Brain microvascular endothelial cell (primary cell): Measurements from ENCODE around the gene CAMTA1.

Experiments
- DNase-seq: peaks from one replicate; pipeline ENCODE4 v3.0.0-alpha.2; 2020
- H3K27ac ChIP-seq: fragments of 250-450 bp; sonication (Bioruptor Pico); 2 replicates; pipeline ENCODE4 v1.5.1; 2020; ENCODE audit warnings: mild to moderate bottlenecking, moderate library complexity
- H3K27me3 ChIP-seq: fragments of 250-450 bp; sonication (Bioruptor Pico); replicated peaks from 2 replicates; pipeline ENCODE4 v1.5.1; 2020; ENCODE audit warnings: mild to moderate bottlenecking
- H3K36me3 ChIP-seq: fragments of 250-450 bp; sonication (Bioruptor Pico); replicated peaks from 2 replicates; pipeline ENCODE4 v1.5.1; 2020; ENCODE audit warnings: mild to moderate bottlenecking
- H3K4me3 ChIP-seq: 2 replicates; pipeline ENCODE4 v1.5.1; 2011; ENCODE audit warnings: low read depth, mild to moderate bottlenecking, control low read depth, low read length, moderate library complexity
- in situ Hi-C: cut with HindIII; loops from 2 replicates; pipeline ENCODE4 v1.10.0; 2017; ENCODE audit warnings: low sequenced_read_pairs, low pct_ligation_motif_present
- TF ChIP-seq, protein P1 (sequence below): IDR thresholded peaks from 2 replicates; pipeline ENCODE4 v1.5.1; 2011; ENCODE audit warnings: low read depth, mild to moderate bottlenecking, moderate library complexity, low read length, control low read depth, inconsistent platforms; ENCODE audit errors: missing control alignments

CAMTA1 gene

GRCh38 chr1:7482077-7482476, 696.8 kb downstream of the CAMTA1 start:
- in situ Hi-C loops: no loop called here
- H3K27me3 ChIP-seq: peaks cover 3% of the 10 kb centered on the region

GRCh38 chr1:7482772-7483495, 697.7 kb downstream of the CAMTA1 start:
- H3K27me3 ChIP-seq: peaks cover 3% of the 10 kb centered on the region
- no peak for DNase-seq
- no peak overlapping the region for H3K27ac ChIP-seq
- in situ Hi-C loops: no loop called here
- no peak overlapping the region for H3K4me3 ChIP-seq
- TF ChIP-seq, protein P1, sequence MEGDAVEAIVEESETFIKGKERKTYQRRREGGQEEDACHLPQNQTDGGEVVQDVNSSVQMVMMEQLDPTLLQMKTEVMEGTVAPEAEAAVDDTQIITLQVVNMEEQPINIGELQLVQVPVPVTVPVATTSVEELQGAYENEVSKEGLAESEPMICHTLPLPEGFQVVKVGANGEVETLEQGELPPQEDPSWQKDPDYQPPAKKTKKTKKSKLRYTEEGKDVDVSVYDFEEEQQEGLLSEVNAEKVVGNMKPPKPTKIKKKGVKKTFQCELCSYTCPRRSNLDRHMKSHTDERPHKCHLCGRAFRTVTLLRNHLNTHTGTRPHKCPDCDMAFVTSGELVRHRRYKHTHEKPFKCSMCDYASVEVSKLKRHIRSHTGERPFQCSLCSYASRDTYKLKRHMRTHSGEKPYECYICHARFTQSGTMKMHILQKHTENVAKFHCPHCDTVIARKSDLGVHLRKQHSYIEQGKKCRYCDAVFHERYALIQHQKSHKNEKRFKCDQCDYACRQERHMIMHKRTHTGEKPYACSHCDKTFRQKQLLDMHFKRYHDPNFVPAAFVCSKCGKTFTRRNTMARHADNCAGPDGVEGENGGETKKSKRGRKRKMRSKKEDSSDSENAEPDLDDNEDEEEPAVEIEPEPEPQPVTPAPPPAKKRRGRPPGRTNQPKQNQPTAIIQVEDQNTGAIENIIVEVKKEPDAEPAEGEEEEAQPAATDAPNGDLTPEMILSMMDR: no peak
- no peaks in the 10 kb centered on the region for H3K36me3 ChIP-seq

More at GRCh38 chr1:7482077-7482476, 696.8 kb downstream of the CAMTA1 start:
- no peak for DNase-seq
- TF ChIP-seq, protein P1: no peak
- Histone ChIP-seq H3K36me3 (no peaks in the 10 kb centered on the region), H3K27ac (no peak overlapping the region), H3K4me3 (no peak overlapping the region)

GRCh38 chr1:7483634-7484383, 698.6 kb downstream of the CAMTA1 start:
- peaks cover 3% of the 10 kb centered on the region for H3K27me3 ChIP-seq
- DNase-seq: no peak
- H3K4me3 ChIP-seq: no peak overlapping the region
- H3K27ac ChIP-seq: no peak overlapping the region
- TF ChIP-seq, protein P1: no peak
- in situ Hi-C loops: no loop called here
- H3K36me3 ChIP-seq: no peaks in the 10 kb centered on the region

- Histone ChIP-seq H3K27me3 (peaks cover 3% of the 10 kb centered on the region), H3K36me3 (no peaks in the 10 kb centered on the region)
These were observed 700.0 kb downstream of the CAMTA1 start for GRCh38 chr1:7485086-7485780.

DNA sequence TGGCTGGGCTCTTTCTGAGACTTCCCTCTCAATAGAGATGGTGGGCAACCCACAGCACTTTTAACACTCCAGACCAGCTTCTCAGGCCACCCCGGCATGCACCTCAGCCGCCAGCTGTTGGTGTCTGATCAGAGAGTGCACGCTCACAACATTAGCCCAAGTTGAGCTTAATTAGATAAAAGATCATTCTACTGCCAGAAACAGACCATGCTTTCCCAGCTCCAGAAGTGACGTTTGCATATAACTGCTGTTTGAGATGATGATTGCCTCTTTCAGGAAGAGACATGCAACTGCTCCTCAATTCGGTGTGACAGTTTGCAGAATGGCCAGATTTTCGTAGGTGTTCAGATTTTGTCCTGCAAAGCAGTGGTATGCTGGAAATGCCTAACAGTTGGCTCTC, 700.6 kb downstream of the CAMTA1 start:
- no peak for DNase-seq
- Histone ChIP-seq H3K4me3 (no peak overlapping the region), H3K27ac (no peak overlapping the region), H3K36me3 (no peaks in the 10 kb centered on the region), H3K27me3 (peaks cover 3% of the 10 kb centered on the region)
- in situ Hi-C loops: no loop called here
- TF ChIP-seq, protein P1: no peak

More at GRCh38 chr1:7485086-7485780, 700.0 kb downstream of the CAMTA1 start:
- TF ChIP-seq, protein P1: no peak
- in situ Hi-C loops: no loop called here
- Histone ChIP-seq H3K27ac (no peak overlapping the region), H3K4me3 (no peak overlapping the region)
- no peak for DNase-seq
